SK-N-SH treated with all-trans-retinoic acid at 6 μM for 48 hours (cell line): ENCODE results near the gene CLCN4.

ENCODE experiments used
- ARNTL ChIP-seq: fragments of 450-650 bp; formaldehyde crosslinking; IDR thresholded peaks from 2 replicates; pipeline ENCODE4 v1.5.0; 2020; ENCODE audit warnings: low read depth, mild to moderate bottlenecking, moderate library complexity, borderline replicate concordance
- CREB5 ChIP-seq: fragments of 250-450 bp; sonication (Bioruptor Pico); IDR thresholded peaks from 2 replicates; pipeline ENCODE4 v1.5.1; 2020; ENCODE audit warnings: low read depth, mild to moderate bottlenecking, moderate library complexity
- ESRRG ChIP-seq: fragments of 250-450 bp; sonication (Bioruptor Pico); IDR thresholded peaks from 2 replicates; pipeline ENCODE4 v1.6.1; 2021; ENCODE audit warnings: mild to moderate bottlenecking
- GLIS3 ChIP-seq: fragments of 250-450 bp; sonication (Bioruptor Pico); IDR thresholded peaks from 2 replicates; pipeline ENCODE4 v1.5.0; 2020; ENCODE audit warnings: mild to moderate bottlenecking, moderate library complexity
- PATZ1 ChIP-seq: fragments of 250-450 bp; sonication (Bioruptor Pico); IDR thresholded peaks from 2 replicates; pipeline ENCODE4 v1.8.0; 2020; ENCODE audit warnings: mild to moderate bottlenecking, moderate library complexity, borderline replicate concordance
- TSHZ2 ChIP-seq: fragments of 250-450 bp; sonication (Bioruptor Pico); IDR thresholded peaks from 2 replicates; pipeline ENCODE4 v1.5.0; 2020; ENCODE audit warnings: mild to moderate bottlenecking, moderate library complexity
- ZC3H10 ChIP-seq: fragments of 250-450 bp; sonication (Bioruptor Pico); IDR thresholded peaks from 2 replicates; pipeline ENCODE4 v1.5.1; 2021; ENCODE audit warnings: mild to moderate bottlenecking, moderate library complexity
- ZFP30 ChIP-seq: fragments of 450-650 bp; formaldehyde crosslinking; IDR thresholded peaks from 2 replicates; pipeline ENCODE4 v1.5.0; 2022; ENCODE audit warnings: mild to moderate bottlenecking, moderate library complexity
- ZNF70 ChIP-seq: fragments of 450-650 bp; formaldehyde crosslinking; IDR thresholded peaks from 2 replicates; pipeline ENCODE4 v1.5.0; 2020; ENCODE audit warnings: mild to moderate bottlenecking, moderate library complexity

DNA sequence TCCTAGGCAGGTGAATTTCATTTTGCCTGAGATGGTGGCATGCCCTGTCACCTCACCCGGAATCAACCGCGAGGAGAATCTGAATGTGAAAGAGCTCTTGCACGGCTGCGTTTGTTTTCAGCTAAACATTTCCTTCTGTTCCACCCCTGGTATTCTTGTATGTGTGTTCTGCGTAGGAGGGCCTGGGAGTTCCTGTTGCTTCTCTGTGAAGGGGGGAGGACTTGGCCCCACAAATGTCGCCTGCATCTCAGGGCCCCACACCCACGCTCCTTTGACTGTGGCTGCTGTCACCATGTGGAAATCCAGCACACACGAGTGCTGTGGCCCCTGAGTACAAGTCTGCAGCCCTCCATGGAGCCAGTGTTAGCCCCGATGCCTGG is 45.8 kb upstream of the CLCN4 start:
- TF ChIP-seq ZNF70 (CRISPR knock-in tag) (no peak), ESRRG (no peak), CREB5 (CRISPR knock-in tag) (no peak), ZC3H10 (no peak), PATZ1 (no peak), ARNTL (CRISPR knock-in tag) (no peak), GLIS3 (CRISPR knock-in tag) (no peak), TSHZ2 (CRISPR knock-in tag) (no peak), ZFP30 (CRISPR knock-in tag) (no peak)
